Fibroblast of skin of left quadriceps (primary cell): ENCODE results near the gene ANKRD11.
A peak's percentile ranks its signal among the peaks of the same experiment; 100 is the strongest.
"Not testable (repeated sequence)": the region's sequence is repeated elsewhere in the genome, so short reads cannot be mapped to it uniquely, and the experiment has no call there.

Experiments used
- DNase-seq, 2 experiments: peaks; one replicate each; pipeline ENCODE4 v3.0.0-alpha.2; 2013; ENCODE audit warnings: low read depth in 2 of 2

The ANKRD11 gene

GRCh38 chr16:89268987-89269735 is 221.2 kb downstream of the ANKRD11 start:
- no peak for DNase-seq

- no peak for DNase-seq
Observed at GRCh38 chr16:89268585-89268984, 221.8 kb downstream of the ANKRD11 start.

GRCh38 chr16:89267746-89268145 is 222.6 kb downstream of the ANKRD11 start:
- DNase-seq = not testable (repeated sequence)

- DNase-seq = no peak
Observed at GRCh38 chr16:89266521-89267134, 223.7 kb downstream of the ANKRD11 start.

- DNase-seq = no peak
Observed at GRCh38 chr16:89265647-89266046, 224.7 kb downstream of the ANKRD11 start.

- no peak for DNase-seq
Observed at GRCh38 chr16:89264800-89265550, 225.4 kb downstream of the ANKRD11 start.

- no peak for DNase-seq
Observed at GRCh38 chr16:89261691-89262563, 228.4 kb downstream of the ANKRD11 start.

- DNase-seq = not testable (repeated sequence)
Observed at GRCh38 chr16:89259901-89260300, 230.5 kb downstream of the ANKRD11 start.

- no peak for DNase-seq
Observed at GRCh38 chr16:89257757-89258465, 232.4 kb downstream of the ANKRD11 start.

- DNase-seq = no peak
Observed at GRCh38 chr16:89257281-89257731, 233.1 kb downstream of the ANKRD11 start.

GRCh38 chr16:89256651-89257254 is 233.6 kb downstream of the ANKRD11 start:
- no peak for DNase-seq

- no peak for DNase-seq
Observed at GRCh38 chr16:89253548-89254287, 236.6 kb downstream of the ANKRD11 start.

- no peak for DNase-seq
Observed at GRCh38 chr16:89248196-89248982, 242.0 kb downstream of the ANKRD11 start.

GRCh38 chr16:89247734-89248075 is 242.7 kb downstream of the ANKRD11 start:
- DNase-seq = not testable (repeated sequence)

- peak; percentile 40 to 59 for DNase-seq
Observed at GRCh38 chr16:89246903-89247733, 243.2 kb downstream of the ANKRD11 start.

- DNase-seq = no peak
Observed at GRCh38 chr16:89246383-89246902, 243.9 kb downstream of the ANKRD11 start.

GRCh38 chr16:89244754-89245153 is 245.6 kb downstream of the ANKRD11 start:
- DNase-seq = no peak

GRCh38 chr16:89244264-89244663 is 246.1 kb downstream of the ANKRD11 start:
- not testable (repeated sequence) for DNase-seq
